Karpas-422 (cell line): ENCODE results near the gene PPM1M. TPM values are rescaled to one million over a fixed set of nuclear protein-coding genes. Genes with fewer than 3 reads are reported as not detected.

Source experiments
- DNase-seq: peaks from one replicate; pipeline ENCODE4 v3.0.0-alpha.2; 2015
- H2AFZ ChIP-seq: fragments of 200-600 bp; sonication (generic); 2 replicates; pipeline ENCODE4 v1.6.1; 2014; ENCODE audit warnings: antibody characterized with exemption, low read length, mixed read lengths
- H3K27ac ChIP-seq: fragments of 200-600 bp; sonication (generic); 2 replicates; pipeline ENCODE4 v1.5.1; 2014; ENCODE audit warnings: mild to moderate bottlenecking, low read length, moderate library complexity
- H3K27me3 ChIP-seq: fragments of 200-600 bp; sonication (generic); 2 replicates; pipeline ENCODE4 v1.6.1; 2014; ENCODE audit warnings: low read length, mixed read lengths
- H3K36me3 ChIP-seq: fragments of 200-600 bp; sonication (generic); 2 replicates; pipeline ENCODE4 v1.6.1; 2014; ENCODE audit warnings: low read length, mixed read lengths; ENCODE audit not compliant: insufficient read depth
- H3K4me1 ChIP-seq: fragments of 200-600 bp; sonication (generic); 2 replicates; pipeline ENCODE4 v1.6.1; 2014; ENCODE audit warnings: mild to moderate bottlenecking, low read length, mixed read lengths
- H3K4me2 ChIP-seq: fragments of 200-600 bp; sonication (generic); 2 replicates; pipeline ENCODE4 v1.6.1; 2014; ENCODE audit warnings: low read length, low read depth, mild to moderate bottlenecking; ENCODE audit not compliant: poor library complexity, severe bottlenecking
- H3K4me3 ChIP-seq: fragments of 200-600 bp; sonication (generic); 2 replicates; pipeline ENCODE4 v1.5.1; 2014; ENCODE audit warnings: mild to moderate bottlenecking, antibody characterized with exemption, low read length, mixed read lengths
- H3K79me2 ChIP-seq: fragments of 200-600 bp; sonication (generic); 2 replicates; pipeline ENCODE4 v1.6.1; 2014; ENCODE audit warnings: mild to moderate bottlenecking, low read length, mixed read lengths
- H3K9ac ChIP-seq: fragments of 200-600 bp; sonication (generic); 2 replicates; pipeline ENCODE4 v1.6.0; 2014; ENCODE audit warnings: low read length
- H3K9me2 ChIP-seq: fragments of 200-600 bp; sonication (generic), shearing (Covaris generic); replicated peaks from 2 replicates; pipeline ENCODE4 v1.6.0; 2014; ENCODE audit warnings: mild to moderate bottlenecking, low read length, moderate library complexity; ENCODE audit not compliant: insufficient read depth
- H3K9me3 ChIP-seq: fragments of 300-700, 200-600 bp; sonication (generic); 2 replicates; pipeline ENCODE4 v1.6.1; 2014; ENCODE audit warnings: low read length, mixed read lengths
- H4K20me1 ChIP-seq: fragments of 200-600 bp; sonication (generic); 2 replicates; pipeline ENCODE4 v1.6.1; 2014; ENCODE audit warnings: mild to moderate bottlenecking, antibody characterized with exemption, low read length, low read depth; ENCODE audit not compliant: insufficient read depth
- total RNA-seq: library from RNA; depleted of rRNA; stranded (reverse); fragments of >200 nt; shearing (Covaris generic); gene quantifications from 2 replicates; pipeline ENCODE4 v1.2.3, GENCODE V29; 2014; ENCODE audit warnings: low replicate concordance

Gene PPM1M
- total RNA-seq, 1 experiment from 2014 or later = 35.4 TPM

DNA sequence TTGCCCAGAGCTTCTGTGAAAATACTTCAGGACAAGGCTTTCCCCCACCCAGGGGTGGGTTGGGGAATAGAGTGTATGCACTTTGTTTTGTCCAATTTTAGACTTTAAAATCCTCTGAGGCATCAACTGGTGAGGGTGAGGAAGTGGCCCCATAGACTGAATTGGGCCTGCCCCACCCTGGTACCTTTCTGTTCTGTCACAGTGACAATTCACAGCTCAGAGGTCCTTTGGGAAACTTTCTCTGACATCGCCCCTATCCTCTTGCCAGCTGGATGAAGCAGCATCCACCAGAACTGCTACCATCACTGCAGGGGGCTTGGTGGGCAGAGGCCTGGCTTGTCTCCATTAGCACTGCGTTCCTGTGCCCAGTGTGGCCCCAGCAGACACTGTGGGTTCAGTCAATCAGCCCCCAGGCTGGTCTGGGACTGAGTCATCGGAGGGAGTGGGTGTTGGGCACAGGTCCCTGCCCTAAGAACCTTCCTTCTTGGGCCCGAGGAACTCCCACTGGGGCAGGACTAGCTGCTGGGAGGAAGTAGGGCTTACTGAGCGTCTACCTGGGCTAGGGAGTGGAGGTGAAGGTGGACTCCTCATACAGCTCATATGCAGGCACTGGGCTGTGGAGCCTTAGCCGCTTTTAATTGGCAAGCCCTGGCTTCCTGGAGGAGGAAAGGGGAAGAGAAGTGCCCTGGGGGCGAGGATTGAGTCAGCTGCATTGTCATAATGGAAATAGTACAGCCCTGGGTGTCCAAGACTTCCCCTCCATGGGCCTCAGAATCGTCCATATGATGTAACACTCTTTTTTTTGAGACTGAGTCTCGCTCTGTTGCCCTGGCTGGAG is 1.5 kb upstream of the PPM1M start:
- H3K4me2 ChIP-seq = peak overlapping the region; percentile 79

DNA sequence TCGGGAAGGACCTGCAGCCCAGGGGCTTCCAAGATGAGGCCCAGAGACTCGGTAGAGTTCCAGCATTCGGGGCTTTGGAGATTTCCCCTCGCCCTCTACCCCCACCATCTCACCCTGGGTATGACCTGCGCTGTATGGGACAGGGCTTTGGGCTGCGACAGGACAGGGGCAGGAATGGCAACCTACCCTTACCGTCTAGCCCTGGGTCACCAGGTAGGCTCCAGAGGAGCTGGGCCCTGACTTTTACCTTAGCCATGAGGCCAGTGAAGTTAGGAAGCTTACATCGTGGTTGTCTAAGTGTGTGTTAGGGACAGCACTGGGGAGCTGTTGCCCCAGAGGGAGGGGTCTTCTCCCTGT is 683 bp downstream of the PPM1M start:
- peak overlapping the region; percentile 69 for H3K4me3 ChIP-seq
- H3K4me2 ChIP-seq = peak overlapping the region; percentile 79
- H3K27me3 ChIP-seq = no peaks in the 10 kb centered on the region
- H4K20me1 ChIP-seq = no peaks in the 10 kb centered on the region
- no peak overlapping the region for H2AFZ ChIP-seq
- H3K9ac ChIP-seq = peak overlapping the region; percentile 76
- peak; percentile 58 for DNase-seq
- H3K4me1 ChIP-seq = peaks cover 39% of the 10 kb centered on the region
- H3K79me2 ChIP-seq = no peaks in the 10 kb centered on the region
- H3K9me2 ChIP-seq = no peaks in the 10 kb centered on the region
- no peaks in the 10 kb centered on the region for H3K9me3 ChIP-seq
- H3K27ac ChIP-seq = peak overlapping the region; percentile 7; the same call in 1 of the 2 replicates
- H3K36me3 ChIP-seq = no peaks in the 10 kb centered on the region; the same call in 1 of the 2 replicates

More for the DNA sequence above, 1.5 kb upstream of the PPM1M start:
- Histone ChIP-seq H3K9me2 (no peaks in the 10 kb centered on the region), H3K36me3 (no peaks in the 10 kb centered on the region), H3K79me2 (peaks cover 5% of the 10 kb centered on the region; the same call in 1 of the 2 replicates), H3K9me3 (no peaks in the 10 kb centered on the region), H3K9ac (peak overlapping the region; percentile 3), H2AFZ (no peak overlapping the region), H3K27me3 (no peaks in the 10 kb centered on the region), H3K27ac (peak overlapping the region; percentile 12; the same call in 1 of the 2 replicates), H3K4me1 (peaks cover 53% of the 10 kb centered on the region), H4K20me1 (no peaks in the 10 kb centered on the region), H3K4me3 (no peak overlapping the region; the same call in 1 of the 2 replicates)
- DNase-seq = peak; percentile 58

DNA sequence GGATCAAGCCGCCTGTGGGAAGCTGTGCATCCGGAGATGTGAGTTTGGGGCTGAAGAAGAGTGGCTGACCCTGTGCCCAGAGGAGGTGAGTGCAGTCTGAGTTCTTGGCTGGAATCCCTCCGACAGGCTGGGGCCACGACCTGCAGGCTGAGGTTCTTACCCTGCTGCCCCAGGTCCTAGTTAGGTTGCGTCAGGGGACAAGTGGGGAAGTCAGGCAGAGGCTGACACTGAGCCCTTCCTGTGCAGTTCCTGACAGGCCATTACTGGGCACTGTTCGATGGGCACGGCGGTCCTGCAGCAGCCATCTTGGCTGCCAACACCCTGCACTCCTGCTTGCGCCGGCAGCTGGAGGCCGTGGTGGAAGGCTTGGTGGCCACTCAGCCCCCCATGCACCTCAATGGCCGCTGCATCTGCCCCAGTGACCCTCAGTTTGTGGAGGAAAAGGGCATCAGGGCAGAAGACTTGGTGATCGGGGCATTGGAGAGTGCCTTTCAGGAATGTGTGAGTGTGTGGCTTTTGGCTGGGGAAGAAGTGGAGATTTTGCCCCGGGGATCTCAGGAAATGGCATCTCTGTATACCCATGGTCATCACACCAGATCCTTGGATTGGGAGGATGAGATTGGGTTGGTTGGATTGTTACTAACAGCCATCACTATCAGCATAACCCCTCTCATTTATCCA is 1.3 kb downstream of the PPM1M start:
- Histone ChIP-seq H3K4me3 (peak overlapping the region; percentile 69), H2AFZ (no peak overlapping the region), H3K9me3 (no peaks in the 10 kb centered on the region), H3K36me3 (peaks cover 5% of the 10 kb centered on the region; the same call in 1 of the 2 replicates), H4K20me1 (no peaks in the 10 kb centered on the region), H3K27me3 (no peaks in the 10 kb centered on the region), H3K9ac (peak overlapping the region; percentile 76), H3K4me2 (peak overlapping the region; percentile 79), H3K9me2 (no peaks in the 10 kb centered on the region), H3K79me2 (no peaks in the 10 kb centered on the region), H3K4me1 (peaks cover 39% of the 10 kb centered on the region), H3K27ac (peak overlapping the region; percentile 7; the same call in 1 of the 2 replicates)
- peak; percentile 60 for DNase-seq

DNA sequence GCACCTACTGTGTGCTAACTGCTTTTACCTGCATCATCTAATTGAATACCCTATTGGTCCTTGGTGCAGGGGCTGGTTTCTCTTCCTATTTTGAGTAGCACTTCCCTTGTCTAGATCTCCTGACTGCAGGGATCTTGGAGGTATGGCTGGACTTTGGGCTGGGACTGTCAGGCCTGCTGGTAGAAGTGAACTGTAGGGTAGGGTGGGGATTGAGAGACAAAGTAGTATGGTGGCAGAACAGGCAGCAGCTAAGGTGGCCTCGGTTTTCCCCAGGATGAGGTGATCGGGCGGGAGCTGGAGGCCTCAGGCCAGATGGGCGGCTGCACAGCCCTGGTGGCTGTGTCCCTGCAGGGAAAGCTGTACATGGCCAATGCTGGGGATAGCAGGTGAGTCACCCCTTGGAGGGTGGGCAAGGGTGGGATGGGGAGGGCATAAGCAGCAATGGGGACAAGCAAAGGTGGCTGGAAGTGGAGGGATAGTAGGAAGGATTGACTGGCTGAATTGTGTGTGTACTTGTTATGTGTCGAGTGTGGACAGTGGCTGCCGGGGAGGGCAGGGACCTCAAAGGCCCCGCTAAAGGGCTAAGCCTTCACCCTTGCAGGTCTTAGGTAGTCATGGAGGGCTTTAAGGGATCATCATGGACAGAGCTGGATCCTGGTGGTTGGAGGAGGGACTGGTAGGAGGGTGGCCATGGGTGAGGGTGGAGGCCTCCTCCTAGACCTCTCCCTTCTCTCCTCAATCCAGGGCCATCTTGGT is 2.0 kb downstream of the PPM1M start:
- Histone ChIP-seq H3K4me1 (peaks cover 39% of the 10 kb centered on the region), H3K9me2 (no peaks in the 10 kb centered on the region), H3K4me2 (peak overlapping the region; percentile 79), H3K4me3 (no peak overlapping the region), H3K9ac (no peak overlapping the region), H4K20me1 (no peaks in the 10 kb centered on the region), H3K27me3 (no peaks in the 10 kb centered on the region), H3K36me3 (peaks cover 9% of the 10 kb centered on the region; the same call in 1 of the 2 replicates), H2AFZ (no peak overlapping the region), H3K79me2 (no peaks in the 10 kb centered on the region), H3K9me3 (no peaks in the 10 kb centered on the region), H3K27ac (no peak overlapping the region)
- no peak for DNase-seq

DNA sequence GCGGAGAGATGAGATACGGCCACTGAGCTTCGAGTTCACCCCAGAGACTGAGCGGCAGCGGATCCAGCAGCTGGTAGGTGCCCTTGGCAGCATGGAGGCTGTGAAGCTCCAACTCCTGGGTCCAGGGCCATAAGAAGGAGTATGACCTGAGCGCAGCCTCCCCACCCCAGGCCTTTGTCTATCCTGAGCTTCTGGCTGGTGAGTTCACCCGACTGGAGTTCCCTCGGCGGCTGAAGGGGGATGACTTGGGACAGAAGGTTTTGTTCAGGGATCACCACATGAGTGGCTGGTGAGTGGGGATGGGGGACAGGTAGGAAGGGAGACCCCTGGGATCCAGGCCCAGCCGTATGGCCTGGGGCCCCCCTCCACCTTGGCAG is 2.6 kb downstream of the PPM1M start:
- no peaks in the 10 kb centered on the region for H3K9me2 ChIP-seq

DNA sequence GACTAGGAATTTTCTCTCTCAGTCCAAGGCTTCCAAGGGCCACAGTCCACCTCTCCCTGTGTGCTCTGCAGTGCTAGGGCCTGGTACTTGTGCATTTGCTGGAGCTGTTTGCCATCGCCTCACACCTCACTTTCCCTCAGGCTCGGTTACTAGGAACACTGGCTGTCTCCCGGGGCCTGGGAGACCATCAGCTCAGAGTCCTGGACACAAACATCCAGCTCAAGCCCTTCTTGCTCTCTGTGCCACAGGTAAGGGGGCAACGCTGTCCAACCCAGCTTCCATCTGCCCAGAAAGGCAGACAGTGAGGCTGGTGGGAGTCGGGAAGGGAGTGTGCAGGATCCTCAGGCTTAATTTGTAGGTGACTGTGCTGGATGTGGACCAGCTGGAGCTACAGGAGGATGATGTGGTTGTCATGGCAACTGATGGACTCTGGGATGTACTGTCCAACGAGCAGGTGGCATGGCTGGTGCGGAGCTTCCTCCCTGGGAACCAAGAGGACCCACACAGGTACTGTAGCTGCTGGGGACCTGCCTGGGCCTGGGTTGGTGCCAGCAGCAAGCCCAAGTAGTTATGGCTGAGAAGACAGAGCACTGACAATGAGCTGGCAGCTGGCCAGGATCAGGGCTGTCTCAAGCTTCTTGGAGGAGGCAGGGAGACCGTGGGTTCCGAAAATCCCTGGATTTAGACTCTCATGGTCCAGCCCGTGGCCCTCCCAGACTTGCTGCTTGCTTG is 3.4 kb downstream of the PPM1M start:
- Histone ChIP-seq H3K27me3 (no peaks in the 10 kb centered on the region), H3K9me3 (no peaks in the 10 kb centered on the region), H3K27ac (no peak overlapping the region), H3K9me2 (no peaks in the 10 kb centered on the region), H3K9ac (no peak overlapping the region), H3K4me3 (no peak overlapping the region), H2AFZ (no peak overlapping the region), H3K4me2 (no peak overlapping the region), H3K79me2 (no peaks in the 10 kb centered on the region), H4K20me1 (peaks cover 7% of the 10 kb centered on the region; the same call in 1 of the 2 replicates), H3K4me1 (peaks cover 46% of the 10 kb centered on the region), H3K36me3 (peaks cover 10% of the 10 kb centered on the region; the same call in 1 of the 2 replicates)
- no peak for DNase-seq

More for the DNA sequence above, 2.6 kb downstream of the PPM1M start:
- Histone ChIP-seq H3K27me3 (no peaks in the 10 kb centered on the region), H4K20me1 (no peaks in the 10 kb centered on the region), H3K79me2 (no peaks in the 10 kb centered on the region), H3K36me3 (peaks cover 10% of the 10 kb centered on the region; the same call in 1 of the 2 replicates), H3K4me1 (peaks cover 44% of the 10 kb centered on the region), H3K9ac (no peak overlapping the region), H2AFZ (no peak overlapping the region), H3K4me3 (no peak overlapping the region), H3K4me2 (no peak overlapping the region), H3K9me3 (no peaks in the 10 kb centered on the region), H3K27ac (no peak overlapping the region)
- no peak for DNase-seq

DNA sequence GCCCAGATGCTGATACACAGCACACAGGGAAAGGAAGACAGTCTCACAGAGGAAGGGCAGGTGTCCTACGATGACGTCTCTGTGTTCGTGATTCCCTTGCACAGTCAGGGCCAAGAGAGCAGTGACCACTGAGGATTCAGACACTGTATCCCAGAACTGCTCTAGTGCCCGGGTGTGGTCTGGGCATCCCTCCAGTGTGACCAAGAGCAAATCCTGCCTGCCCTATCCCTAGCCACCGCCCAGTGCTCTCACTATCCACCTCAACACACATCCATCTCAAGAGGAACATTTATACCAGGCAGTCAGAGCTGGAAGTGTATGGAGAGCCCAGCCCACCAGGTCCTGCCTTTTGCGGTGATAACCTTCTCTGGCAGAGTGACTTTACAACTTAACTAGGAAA is 4.1 kb downstream of the PPM1M start:
- peaks cover 10% of the 10 kb centered on the region; the same call in 1 of the 2 replicates for H3K36me3 ChIP-seq

More for the DNA sequence above, 4.1 kb downstream of the PPM1M start:
- no peak overlapping the region for H3K27ac ChIP-seq
- no peak overlapping the region for H3K4me3 ChIP-seq
- DNase-seq = no peak
- H3K9me3 ChIP-seq = no peaks in the 10 kb centered on the region
- H3K27me3 ChIP-seq = no peaks in the 10 kb centered on the region
- H4K20me1 ChIP-seq = peaks cover 13% of the 10 kb centered on the region; the same call in 1 of the 2 replicates
- no peaks in the 10 kb centered on the region for H3K9me2 ChIP-seq
- H3K9ac ChIP-seq = no peak overlapping the region
- H2AFZ ChIP-seq = no peak overlapping the region
- peaks cover 46% of the 10 kb centered on the region for H3K4me1 ChIP-seq
- no peak overlapping the region for H3K4me2 ChIP-seq
- no peaks in the 10 kb centered on the region for H3K79me2 ChIP-seq
